NB4 (cell line): ENCODE results near the gene ZNF692.

Source experiments
- POLR2A ChIP-seq: IDR thresholded peaks from 2 replicates; pipeline ENCODE4 v1.6.1; 2011; ENCODE audit warnings: mild to moderate bottlenecking; ENCODE audit not compliant: insufficient read length; ENCODE audit errors: extremely low read depth
- TF ChIP-seq, protein P1 (sequence below): IDR thresholded peaks from one replicate; pipeline ENCODE4 v1.5.1; 2012; ENCODE audit warnings: low read depth, low read length

DNA sequence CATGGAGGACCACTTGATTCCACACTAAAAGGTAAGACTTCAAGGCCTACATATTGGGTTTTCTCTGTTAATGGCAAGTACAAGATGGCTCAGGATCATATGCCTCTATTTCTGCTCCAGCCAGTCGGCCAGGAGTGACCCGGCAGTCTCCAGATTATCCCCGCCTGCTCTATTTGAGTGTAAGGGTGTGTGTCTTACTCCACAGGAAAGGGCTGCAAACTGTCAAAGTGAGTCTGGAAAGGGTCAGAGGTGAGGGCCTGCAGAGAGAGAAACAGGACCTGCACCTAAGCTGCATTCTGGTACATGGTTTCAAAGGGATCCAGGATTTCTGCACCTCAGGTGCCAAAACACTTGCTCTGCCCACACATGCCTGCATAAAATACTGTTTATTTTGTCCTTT, 9.2 kb downstream of the ZNF692 start:
- TF ChIP-seq, protein P1, sequence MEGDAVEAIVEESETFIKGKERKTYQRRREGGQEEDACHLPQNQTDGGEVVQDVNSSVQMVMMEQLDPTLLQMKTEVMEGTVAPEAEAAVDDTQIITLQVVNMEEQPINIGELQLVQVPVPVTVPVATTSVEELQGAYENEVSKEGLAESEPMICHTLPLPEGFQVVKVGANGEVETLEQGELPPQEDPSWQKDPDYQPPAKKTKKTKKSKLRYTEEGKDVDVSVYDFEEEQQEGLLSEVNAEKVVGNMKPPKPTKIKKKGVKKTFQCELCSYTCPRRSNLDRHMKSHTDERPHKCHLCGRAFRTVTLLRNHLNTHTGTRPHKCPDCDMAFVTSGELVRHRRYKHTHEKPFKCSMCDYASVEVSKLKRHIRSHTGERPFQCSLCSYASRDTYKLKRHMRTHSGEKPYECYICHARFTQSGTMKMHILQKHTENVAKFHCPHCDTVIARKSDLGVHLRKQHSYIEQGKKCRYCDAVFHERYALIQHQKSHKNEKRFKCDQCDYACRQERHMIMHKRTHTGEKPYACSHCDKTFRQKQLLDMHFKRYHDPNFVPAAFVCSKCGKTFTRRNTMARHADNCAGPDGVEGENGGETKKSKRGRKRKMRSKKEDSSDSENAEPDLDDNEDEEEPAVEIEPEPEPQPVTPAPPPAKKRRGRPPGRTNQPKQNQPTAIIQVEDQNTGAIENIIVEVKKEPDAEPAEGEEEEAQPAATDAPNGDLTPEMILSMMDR: no peak
- no peak for TF ChIP-seq POLR2A
